GM19193 (cell line): Measurements from ENCODE around the gene DVL1.

Experiments used
- POLR2A ChIP-seq: IDR thresholded peaks from 4 replicates; pipeline ENCODE4 v1.6.1; 2011; ENCODE audit not compliant: insufficient read depth, insufficient read length; ENCODE audit errors: extremely low read depth

DVL1 gene

DNA sequence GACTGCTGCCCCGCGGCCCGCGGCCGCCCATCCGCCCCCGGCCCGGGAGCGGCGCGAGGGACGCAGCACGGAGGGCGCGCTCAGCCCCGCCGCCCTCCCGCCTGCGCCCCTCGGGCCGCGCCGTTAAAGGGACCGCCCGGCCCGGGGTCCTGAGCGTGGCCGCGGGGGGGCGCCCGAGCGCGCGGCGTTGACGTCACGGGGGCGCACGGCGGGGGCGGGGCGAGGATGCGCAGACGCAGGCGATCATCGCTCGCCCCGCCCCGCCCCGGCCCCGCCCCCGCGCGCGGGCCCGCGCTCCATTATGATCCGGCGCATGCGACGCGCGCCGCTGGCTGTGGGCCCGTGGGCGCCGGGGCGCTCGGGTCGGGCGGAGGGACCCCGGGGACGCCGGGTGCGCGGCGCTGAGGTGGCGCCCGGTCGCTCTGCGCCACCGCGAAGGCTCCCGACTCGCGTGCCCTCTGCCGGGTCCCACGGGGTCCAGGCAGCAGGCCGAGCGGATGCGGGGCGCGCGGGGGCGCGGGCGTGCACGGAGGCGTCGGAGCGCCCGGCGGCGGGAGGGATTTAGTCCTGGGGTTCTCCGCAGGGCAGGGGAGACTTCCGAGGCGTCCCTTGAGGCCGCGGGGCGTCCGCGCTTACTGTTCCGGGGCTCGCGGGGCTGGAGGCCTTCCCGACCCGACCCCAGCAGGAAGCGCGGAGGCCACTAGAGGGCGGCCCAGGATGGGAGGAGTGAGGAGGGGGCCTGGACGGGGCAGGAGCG lies at the start of gene DVL1:
Gene DVL1 (minus strand): TSS at position 163 of the 757 bp plus-strand sequence. CDS start 353 bp downstream, outside the sequence.
- TF ChIP-seq POLR2A, result peak; percentile 70

DNA sequence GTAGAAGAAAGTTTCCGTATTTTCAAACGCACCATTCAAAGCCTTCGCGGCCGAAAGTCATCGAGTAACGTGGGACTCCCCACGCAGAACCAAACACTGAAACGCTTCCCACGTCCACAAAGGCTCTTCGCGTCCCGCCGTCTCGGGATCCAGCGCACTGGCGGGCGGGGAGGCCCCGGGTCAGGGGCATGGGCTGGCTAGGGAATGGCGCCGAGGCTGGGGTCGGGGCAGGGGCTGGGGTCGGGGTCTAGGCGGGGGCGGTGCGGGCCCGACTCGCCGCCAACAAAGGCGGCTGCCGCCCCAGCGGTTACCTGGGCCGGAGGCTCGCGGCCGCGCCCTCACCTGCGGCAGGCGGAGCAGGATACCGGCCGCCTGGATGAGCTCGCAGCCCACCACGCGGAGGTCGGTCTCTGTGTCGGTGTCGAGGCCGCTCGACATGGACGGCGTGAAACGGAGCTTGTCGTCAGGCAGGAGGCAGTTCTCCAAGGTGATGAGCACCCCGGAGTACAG lies 49.5 kb upstream of the DVL1 start:
- no peak for TF ChIP-seq POLR2A

DNA sequence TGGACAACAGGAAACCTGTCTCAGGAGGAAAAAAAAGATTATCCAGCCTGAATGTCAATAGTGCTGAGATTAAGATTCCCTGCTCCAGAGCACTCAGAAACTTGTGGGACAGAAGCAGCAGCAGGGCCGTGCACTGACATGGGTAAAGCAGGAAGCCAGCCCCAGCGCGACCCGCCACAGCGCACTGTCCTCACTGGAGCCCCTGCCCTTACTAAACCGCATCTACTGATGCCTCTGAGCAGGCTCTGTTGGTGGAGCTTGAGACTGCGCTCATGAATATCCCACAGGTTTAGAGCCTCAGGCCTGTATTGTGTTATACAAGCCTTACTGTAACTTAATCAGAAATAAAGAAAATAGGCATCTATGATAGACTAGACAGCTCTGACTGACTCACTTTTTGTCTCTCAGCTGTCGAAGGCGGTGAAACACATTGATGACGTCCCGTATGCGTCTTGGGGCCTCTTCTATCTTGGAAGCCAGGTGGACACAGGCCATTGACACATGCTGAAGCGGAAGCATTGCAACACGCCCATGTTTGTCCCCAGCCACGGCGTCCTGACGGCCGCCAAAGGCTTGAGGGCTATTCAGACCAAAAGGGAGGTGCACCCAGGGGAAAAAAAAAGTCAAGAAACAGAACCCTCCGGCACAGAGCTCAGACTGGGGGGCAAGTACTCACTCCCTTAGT lies 48.8 kb upstream of the DVL1 start:
- no peak for TF ChIP-seq POLR2A

GRCh38 chr1:1395166-1395565 lies 45.9 kb upstream of the DVL1 start:
- TF ChIP-seq POLR2A, result no peak

- no peak for TF ChIP-seq POLR2A
Observed at GRCh38 chr1:1394116-1394515, 44.9 kb upstream of the DVL1 start.

- no peak for TF ChIP-seq POLR2A
Observed at GRCh38 chr1:1393428-1393827, 44.2 kb upstream of the DVL1 start.

- no peak for TF ChIP-seq POLR2A
Observed at GRCh38 chr1:1393014-1393413, 43.8 kb upstream of the DVL1 start.

DNA sequence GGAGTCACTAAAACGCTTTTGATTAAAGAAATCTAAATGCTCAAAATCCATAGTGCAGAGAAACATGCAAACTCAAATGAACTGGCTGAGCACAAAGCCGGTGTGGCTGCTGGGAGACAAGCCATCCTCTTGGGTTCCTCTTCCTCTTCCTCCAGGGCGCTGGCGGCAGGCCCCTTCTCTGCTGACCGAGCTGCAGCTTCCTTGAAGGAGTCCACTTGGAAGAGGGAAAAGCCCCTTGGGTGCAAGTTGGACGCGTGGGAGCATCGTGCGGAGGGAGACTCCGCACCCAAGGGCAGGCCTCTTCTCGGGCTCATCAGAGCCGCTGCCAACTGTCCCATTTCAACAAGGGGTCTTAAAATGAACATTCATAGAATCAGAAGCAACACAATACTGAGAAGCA lies 42.0 kb upstream of the DVL1 start:
- no peak for TF ChIP-seq POLR2A

DNA sequence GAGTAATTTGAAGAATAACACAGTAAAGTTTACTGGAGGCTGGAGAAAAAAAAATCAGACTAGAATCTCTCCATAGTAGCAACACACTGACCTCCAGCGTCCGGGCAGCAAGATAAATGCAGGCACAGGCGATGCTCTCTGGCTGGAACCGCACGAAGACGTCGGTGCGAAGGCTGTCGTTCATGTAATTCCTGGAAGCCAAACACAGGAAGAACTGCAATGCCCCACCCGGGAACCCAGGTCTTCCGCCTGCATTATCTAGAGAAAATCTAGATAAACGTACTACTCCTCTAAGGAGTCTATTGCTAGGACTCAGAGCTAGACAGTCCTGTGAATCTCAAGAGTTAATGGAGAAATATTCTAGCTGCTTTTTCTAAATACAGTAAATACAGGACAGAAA lies 41.5 kb upstream of the DVL1 start:
- TF ChIP-seq POLR2A, result no peak

DNA sequence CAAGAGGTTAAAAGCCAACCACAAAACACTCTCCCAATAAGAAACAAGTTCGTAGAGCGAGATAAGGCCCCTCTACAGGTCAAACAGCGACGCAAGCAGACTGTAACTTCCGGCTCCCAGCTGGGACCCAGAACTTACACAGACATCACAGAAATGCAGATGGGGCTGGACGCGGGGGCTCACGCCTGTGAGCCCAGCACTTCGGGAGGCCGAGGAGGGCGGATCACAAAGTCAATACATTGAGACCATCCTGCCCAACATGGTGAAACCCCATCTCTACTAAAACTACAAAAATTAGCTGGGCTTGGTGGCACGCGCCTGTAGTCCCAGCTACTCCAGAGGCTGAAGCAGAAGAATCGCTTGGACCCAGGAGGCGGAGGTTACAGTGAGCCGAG lies 38.9 kb upstream of the DVL1 start:
- TF ChIP-seq POLR2A, result no peak

GRCh38 chr1:1387098-1388077 lies 38.2 kb upstream of the DVL1 start:
- TF ChIP-seq POLR2A, result no peak

GRCh38 chr1:1385931-1386330 lies 36.7 kb upstream of the DVL1 start:
- TF ChIP-seq POLR2A, result no peak

DNA sequence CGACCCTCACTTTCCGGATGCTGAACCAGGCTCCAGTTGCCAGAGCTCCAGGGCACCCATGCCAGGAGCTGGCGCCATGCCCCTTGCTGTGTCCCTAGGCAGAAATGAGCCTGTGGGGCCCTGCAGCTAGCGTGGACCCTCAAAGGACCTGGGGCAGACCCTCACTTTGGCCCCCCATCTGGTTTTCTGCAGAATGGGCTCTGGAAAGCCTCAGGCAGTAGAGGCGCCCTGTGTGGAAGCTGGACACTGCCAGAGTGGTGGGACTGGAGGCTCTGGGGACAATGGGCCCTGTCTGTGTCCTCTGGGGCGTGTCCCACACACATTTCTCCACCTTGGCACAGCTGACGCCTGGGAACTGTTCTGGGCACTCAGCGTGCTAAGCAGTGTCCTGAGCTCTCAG lies 32.1 kb upstream of the DVL1 start:
- no peak for TF ChIP-seq POLR2A

GRCh38 chr1:1380860-1381259 lies 31.6 kb upstream of the DVL1 start:
- TF ChIP-seq POLR2A, result no peak
